DMS153 (cell line): ENCODE measurements around the gene ICOS.

Source experiments
- DNase-seq: peaks from one replicate; lab custom pipeline; 2025; lab: John Stamatoyannopoulos, UW

Gene ICOS, protein sequence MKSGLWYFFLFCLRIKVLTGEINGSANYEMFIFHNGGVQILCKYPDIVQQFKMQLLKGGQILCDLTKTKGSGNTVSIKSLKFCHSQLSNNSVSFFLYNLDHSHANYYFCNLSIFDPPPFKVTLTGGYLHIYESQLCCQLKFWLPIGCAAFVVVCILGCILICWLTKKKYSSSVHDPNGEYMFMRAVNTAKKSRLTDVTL

GRCh38 chr2:203936535-203936934, at the start of gene ICOS:
ICOS (plus strand) TSS chr2:203936763; CDS start chr2:203936815, 52 bp downstream.
- no peak for DNase-seq

DNA sequence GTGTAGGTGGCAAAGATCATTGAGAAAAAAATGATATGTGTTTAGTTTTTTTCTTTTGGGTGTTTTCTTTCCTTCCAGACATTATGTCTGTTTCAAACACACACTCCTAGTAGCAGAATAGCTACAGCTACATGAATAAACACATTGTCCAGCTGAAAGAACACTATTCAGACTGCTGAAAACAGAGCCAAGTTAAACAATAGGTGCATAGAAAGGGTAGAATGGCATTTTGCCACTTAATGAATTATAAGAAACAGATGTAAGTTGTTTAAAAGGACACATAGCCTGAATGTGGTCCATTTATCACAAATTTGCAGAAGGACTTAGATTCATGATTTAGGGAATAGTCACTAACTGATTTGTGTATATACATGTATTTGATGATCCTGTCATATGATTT, 48.9 kb upstream of the ICOS start:
- DNase-seq, result no peak

DNA sequence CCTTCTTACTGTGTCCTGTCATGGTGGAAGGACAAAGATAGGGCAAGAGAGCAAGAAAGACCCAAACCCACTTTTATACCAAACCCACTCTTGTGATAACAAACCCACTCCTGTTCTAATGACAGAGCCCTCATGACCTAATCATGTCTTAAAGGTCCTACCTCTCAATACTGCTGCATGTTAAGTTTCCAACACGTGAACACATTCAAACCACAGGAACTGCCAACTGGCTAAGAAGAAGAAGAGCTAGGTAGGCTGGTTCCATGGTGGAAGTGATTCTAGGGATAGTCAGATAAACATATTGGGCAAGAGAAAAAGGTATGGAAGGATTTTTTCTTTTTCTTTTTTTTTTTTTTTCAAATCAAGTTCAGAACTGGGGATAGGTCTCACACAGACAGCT, 47.0 kb upstream of the ICOS start:
- DNase-seq, result no peak

DNA sequence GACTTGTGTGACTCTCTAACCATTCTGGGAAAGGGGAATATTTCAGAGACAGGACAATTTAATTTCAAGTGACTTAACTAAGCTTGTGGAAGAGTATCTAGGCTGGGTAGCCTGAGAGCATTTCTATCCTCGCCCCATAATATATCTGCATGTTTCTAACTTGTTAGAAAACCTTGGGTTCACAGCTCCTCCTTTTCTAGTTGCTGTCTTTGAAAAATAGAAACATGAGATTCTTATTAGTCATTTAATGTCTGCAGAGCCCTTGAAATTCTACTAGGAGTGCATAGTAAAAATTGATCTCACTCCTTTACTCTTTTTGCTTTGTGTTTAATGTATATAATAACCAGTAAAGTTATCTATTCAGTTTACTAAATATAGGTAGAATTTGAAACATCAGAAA, 46.6 kb upstream of the ICOS start:
- no peak for DNase-seq

- DNase-seq, result no peak
Measured at GRCh38 chr2:203890733-203891132, 45.8 kb upstream of the ICOS start.

DNA sequence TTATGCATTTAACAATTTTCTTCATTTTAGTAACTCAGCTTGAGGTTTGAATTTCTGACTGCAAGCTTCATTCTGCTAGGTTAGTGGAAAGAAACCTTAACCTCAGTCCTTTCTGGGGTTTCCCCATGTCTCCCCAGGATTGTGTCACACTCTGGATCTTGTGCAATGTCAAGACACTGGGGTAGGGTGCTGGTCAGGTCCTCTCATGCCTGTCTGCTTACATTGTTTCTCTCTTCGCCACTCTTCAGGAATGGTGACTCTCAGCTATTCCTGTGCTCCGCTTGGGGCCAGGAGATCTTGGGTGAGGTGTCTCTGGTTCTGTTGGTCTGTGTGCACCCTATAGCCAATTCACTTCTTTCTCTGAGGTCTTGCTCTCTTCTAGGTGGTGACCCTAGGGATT, 45.1 kb upstream of the ICOS start:
- DNase-seq, result no peak

DNA sequence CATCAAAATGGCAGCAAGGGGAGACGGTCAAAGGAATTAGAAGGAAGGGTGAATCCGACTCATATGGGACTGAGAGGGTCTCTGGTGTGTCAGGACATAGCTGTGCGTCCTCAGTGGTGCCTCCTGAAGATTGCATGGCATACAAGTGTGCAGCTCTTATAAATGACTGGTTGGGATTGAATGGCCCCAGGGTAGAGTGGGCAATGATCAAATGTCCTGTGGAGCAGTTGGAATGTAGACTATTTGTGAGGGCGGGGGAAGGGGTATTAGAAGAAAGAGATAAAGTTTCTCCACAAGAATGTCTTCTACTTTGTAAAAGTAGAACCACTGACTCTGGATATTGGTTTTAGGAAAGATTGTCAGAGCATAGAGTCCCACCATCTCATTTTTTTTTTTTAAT, 44.4 kb upstream of the ICOS start:
- no peak for DNase-seq

- no peak for DNase-seq
Measured at GRCh38 chr2:203893401-203893800, 43.2 kb upstream of the ICOS start.

GRCh38 chr2:203893840-203894239, 42.7 kb upstream of the ICOS start:
- DNase-seq, result no peak

DNA sequence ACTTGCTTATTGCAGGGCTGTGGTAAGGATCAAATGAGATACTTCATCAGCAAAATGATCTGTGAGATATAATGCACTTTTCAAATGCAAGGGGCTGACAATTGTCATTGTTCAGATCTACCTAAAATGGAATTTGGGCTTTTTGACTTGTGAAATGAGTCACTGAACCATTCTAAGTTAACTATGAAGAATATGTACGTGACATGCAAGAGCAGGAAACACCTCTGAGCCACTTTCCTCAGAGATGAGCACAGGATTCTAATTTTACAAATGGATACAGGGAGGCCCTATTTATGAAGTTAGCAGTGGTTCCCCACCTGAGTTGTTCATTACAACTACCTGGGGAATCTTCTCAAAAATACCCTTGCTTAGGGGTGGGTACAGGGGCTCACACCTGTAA, 42.3 kb upstream of the ICOS start:
- DNase-seq, result no peak

GRCh38 chr2:203897544-203897943, 39.0 kb upstream of the ICOS start:
- no peak for DNase-seq

DNA sequence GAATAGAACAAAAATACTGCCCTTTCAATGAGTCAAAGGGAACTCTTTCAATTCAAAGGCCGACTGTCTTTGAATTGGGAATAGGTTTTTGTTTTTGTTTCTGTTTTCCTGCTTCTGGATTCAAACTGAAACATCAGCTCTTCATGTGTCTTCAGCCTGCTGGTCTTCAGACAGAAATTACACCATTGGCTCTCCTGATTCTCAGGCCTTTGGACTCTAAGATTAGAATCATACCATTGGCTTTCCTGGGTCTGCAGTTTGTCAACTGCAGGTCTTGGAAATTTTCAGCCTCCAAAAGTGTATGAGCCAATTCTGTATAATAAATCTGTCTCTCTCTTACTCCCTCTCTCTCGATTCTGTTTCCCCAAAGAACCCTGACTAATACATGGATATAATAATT, 37.9 kb upstream of the ICOS start:
- no peak for DNase-seq

GRCh38 chr2:203900253-203900652, 36.3 kb upstream of the ICOS start:
- DNase-seq, result no peak

DNA sequence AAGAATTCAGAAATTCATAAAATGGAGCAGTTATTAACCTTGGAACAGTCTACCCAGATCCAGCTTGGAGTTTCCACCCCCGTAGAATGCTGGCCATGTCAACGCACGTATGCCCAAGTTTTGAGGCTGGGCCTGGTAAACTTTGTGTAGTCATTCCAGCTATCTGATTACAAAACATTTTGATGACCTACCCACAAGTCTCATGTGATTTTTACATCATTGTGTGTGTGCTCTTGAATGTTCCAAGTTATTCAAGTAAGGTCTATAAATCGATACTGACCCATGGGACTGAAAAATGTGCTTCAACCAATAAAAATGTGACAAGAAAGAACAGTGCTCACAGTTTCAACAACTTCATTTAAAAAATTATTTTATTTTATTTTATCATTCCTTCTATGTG, 32.5 kb upstream of the ICOS start:
- DNase-seq, result no peak

DNA sequence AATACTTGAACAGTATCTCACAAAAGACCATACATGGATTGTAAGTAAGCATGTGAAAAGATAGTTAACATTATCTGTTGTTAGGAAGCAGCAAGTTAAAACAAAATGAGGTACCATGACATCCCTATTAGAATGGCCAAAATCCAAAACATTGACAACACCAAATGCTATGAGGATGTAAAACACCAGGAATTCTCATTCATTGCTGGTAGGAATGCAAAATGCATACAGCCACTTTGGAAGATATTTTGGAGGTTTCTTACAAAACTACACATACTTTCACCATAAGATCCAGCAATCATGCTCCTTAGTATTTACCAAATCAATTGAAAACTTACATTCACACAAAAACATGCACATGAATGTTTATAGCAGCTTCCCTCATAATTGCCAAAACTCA, 30.9 kb upstream of the ICOS start:
- DNase-seq, result no peak

- DNase-seq, result no peak
Measured at GRCh38 chr2:203908066-203908796, 28.3 kb upstream of the ICOS start.

DNA sequence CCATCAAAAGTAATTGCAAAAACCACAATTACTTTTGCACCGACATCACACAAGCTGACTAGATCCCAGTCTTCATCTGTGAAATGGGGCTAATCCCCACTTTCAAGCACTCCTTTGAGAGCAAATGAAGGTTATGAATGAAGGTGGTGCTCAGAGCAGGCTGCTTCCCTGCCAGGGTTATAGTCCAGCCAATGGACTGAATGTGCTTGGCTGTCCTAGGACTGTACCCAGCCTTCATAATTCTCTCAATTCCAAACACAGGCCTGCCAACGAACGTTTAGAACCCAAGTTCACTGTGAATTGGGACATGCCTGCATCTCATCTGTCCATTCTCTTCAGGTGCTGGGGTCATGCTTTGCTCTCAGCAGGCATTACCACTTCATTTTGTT, 27.8 kb upstream of the ICOS start:
- DNase-seq, result no peak

DNA sequence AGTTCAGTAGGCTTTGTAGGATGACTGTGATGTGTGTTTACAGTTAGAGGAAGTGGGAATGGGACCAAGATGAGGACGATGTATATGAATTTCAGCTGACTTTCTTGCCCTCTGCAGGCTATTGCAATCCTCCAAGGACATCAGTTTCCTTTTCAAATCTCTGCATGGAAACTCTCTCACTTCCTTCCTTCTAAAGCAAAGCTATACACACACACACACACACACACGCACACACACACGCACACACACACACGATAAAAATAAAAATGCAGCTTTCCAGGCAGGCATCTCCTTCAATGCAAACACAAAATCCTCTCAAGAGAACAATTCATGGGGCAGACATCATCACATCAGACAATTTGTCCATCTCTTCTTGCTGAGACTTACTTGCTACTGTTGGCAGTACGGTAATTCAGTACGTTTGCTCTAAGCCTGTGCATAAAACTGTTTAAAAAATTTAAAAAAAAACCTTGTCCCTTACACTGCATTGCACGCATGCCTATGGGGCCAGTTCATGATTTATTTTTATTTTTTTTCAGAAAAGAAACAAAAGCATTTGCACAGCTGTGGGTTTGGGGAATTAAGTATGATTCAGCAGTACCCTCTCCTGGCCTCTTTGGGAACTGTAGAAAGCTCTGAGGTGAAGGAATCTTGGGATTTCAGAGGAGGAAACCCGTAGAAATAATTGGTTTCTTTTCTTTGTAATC, 27.1 kb upstream of the ICOS start:
- DNase-seq, result no peak

GRCh38 chr2:203909974-203910373, 26.6 kb upstream of the ICOS start:
- no peak for DNase-seq

DNA sequence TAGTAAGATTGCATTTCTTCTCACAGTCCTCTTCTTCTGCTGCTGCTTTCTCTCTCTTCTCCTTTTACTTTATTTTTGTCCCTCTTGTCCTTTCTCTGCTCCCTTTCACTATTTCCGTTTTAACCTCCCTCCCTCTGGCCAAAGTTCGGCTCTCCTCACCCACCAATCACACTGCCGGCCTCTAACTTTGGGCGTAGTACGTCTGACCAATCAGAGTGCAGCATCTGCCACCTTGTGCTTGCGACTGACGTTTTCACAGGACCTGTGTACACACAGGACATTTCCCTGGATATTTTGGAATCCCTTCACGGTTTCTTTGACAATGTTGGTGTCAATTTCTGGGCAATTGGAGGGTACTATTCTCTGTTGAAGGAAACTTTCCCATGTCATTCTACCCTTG, 22.6 kb upstream of the ICOS start:
- no peak for DNase-seq

GRCh38 chr2:203914546-203915182, 21.9 kb upstream of the ICOS start:
- DNase-seq, result no peak

DNA sequence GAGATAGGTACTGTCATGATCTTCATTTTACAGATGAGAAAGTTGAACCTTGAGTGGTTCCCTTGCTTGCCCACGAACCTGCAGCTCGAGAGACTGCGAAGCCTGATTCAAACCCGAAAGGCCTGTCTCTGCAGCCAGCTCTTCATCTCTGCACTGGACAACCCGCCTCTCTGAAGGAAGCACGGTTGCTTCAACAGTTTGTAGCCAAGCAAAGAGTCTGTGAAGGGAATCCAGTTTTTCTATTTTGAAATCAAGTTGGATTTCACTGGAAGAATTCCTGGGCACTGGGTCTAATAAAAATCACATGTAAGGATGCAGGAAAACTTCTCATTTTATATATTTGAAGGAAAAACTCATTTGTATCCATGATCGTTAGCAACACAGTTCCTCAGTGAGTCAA, 21.3 kb upstream of the ICOS start:
- no peak for DNase-seq

- DNase-seq, result no peak
Measured at GRCh38 chr2:203916756-203917155, 19.8 kb upstream of the ICOS start.
